Right lobe of liver (tissue), 4 donors: Measurements from ENCODE around the gene TNNC1.

ENCODE experiments used
- POLR2A ChIP-seq: fragments of 450-650 bp; IDR thresholded peaks from one replicate; pipeline ENCODE4 v1.6.1; 2017; ENCODE audit warnings: antibody characterized with exemption, mild to moderate bottlenecking
- TF ChIP-seq, protein P1 (sequence below), 4 donors: fragments of 200-600 bp in 3 of 4; fragments of 450-650 bp in 1 of 4; IDR thresholded peaks; one replicate each; pipeline versions ENCODE4 v1.5.1 to v1.8.0; 2016 to 2022; ENCODE audit warnings: antibody characterized with exemption in 4 of 4, mild to moderate bottlenecking in 2 of 4
- donor health status: DM: no; HTN: no; CAD: no.
- donor health status: DM: no; HTN: no; CAD: no.
- donor health status: DM: no; HTN: yes; CAD: no.

- TF ChIP-seq, protein P1, sequence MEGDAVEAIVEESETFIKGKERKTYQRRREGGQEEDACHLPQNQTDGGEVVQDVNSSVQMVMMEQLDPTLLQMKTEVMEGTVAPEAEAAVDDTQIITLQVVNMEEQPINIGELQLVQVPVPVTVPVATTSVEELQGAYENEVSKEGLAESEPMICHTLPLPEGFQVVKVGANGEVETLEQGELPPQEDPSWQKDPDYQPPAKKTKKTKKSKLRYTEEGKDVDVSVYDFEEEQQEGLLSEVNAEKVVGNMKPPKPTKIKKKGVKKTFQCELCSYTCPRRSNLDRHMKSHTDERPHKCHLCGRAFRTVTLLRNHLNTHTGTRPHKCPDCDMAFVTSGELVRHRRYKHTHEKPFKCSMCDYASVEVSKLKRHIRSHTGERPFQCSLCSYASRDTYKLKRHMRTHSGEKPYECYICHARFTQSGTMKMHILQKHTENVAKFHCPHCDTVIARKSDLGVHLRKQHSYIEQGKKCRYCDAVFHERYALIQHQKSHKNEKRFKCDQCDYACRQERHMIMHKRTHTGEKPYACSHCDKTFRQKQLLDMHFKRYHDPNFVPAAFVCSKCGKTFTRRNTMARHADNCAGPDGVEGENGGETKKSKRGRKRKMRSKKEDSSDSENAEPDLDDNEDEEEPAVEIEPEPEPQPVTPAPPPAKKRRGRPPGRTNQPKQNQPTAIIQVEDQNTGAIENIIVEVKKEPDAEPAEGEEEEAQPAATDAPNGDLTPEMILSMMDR (IDR thresholded peaks at IDR 0.05): no peak
- no peak for TF ChIP-seq POLR2A
Measured at GRCh38 chr3:52470920-52471319, 17.1 kb upstream of the TNNC1 start.
